HG02884 (cell line): Measurements from ENCODE around the gene HSD17B4.
A peak's percentile ranks its signal among the peaks of the same experiment; 100 is the strongest.
"Not testable (repeated sequence)": the region's sequence is repeated elsewhere in the genome, so short reads cannot be mapped to it uniquely, and the experiment has no call there.

ENCODE experiments used
- ATAC-seq: cut with Tn5 transposase; IDR thresholded peaks from one replicate; pipeline ENCODE4 v1.9.1; 2021; ENCODE audit warnings: mild to moderate bottlenecking, moderate library complexity; ENCODE audit not compliant: unreplicated experiment

Gene HSD17B4

DNA sequence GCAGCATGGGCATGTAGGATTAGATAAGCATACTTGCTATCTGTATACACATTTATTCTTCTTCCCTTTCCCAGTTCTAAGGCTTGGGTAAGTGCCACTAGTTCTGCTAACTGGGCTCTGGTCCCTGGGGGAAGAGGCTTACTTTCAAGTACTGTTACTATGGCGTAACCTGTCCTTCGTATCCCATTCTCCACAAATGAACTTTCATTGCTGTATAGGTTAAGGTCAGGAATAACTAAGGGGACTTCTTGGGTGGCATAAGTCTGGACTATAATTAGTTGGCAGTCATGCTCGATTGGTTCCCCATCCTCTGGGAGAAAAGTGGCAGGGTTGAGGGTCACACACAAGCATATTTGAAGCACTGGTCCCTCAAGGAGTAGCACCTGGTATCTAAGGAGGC lies 23.7 kb upstream of the HSD17B4 start:
- not testable (repeated sequence) for ATAC-seq

DNA sequence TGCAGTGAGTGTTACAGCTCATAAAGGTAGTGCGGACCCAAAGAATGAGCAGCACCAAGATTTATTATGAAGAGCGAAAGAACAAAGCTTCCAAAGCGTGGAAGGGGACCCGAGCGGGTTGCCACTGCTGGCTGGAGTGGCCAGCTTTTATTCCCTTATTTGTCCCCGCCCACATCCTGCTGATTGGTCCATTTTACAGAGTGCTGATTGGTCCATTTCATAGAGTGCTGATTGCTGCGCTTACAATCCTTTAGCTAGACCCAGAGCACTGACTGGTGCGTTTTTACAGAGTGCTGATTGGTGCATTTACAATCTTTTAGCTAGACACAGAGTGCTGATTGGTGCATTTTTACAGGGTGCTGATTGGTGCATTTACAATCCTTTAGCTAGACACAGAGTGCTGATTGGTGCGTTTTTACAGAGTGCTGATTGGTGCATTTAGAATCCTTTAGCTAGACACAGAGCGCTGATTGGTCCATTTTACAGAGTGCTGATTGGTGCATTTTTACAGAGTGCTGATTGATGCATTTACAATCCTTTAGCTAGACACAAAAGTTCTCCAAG lies 19.5 kb upstream of the HSD17B4 start:
- ATAC-seq, result not testable (repeated sequence)

DNA sequence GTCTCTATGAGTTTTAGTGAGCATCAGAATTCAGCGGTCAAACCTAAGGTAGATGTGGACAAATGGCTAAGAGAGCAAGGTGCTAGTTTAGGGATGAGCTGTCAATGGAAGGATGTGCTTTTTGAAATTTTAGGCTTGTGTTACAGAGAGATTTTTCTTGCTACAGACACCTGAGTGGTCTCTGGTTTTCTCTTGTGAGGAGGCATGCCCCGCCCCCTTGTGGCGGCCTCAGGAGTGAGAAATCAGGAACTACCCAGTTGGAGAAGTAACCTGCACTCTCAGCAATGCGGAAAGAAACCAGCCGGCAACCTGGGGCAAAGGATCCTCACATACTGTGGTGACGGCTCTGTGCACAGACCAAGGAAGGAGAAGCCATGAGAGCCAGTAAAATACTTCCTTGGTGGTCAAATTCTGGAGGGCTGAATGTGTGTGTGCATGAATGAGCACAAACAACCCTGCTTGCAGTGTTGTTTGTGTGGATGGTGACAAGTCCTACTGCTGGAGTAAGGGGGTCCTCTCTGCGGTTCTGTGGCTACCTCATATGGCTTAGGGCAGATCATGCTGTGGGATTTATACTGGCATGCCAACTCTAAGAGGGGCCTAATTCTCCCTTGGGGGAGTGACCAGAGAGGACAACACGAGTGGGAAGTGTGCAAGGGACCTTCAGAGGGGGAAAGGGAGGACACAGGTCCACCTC lies 16.7 kb upstream of the HSD17B4 start:
- peak; percentile 89 for ATAC-seq

DNA sequence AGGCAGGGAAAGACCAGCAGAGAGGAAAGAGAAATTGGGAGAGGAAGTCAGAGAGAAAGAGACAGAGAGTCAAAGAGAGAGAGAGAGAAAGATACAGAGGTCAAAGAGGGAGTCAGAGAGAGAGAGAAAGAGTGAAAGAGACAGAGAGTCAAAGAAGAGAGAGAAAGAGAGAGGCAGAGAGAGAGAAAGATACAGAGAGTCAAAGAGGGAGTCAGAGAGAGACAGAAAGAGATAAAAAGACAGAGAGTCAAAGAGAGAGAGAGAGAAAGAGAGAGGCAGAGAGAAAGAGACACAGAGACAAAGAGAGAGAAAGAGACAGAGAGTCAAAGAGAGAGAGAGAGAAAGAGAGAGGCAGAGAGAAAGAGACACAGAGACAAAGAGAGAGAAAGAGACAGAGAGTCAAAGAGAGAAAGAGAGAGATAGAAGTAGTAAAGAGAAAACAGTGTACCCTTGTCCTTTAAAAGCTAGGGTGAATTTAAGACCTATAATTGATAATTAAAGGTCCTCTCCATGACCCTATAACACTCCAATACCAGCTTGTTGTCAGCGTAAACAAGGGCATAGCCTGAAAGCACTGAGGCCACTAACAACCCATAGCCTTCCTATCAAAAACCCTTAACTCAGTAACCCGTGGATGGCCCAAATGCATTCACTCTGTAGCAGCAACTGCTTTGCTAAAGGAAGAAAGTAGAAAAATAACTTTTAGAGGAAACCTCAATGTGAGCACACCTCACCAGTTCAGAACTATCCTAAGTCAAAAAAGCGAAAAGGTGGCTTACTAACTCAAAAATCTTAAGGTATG lies 14.3 kb upstream of the HSD17B4 start:
- ATAC-seq, result not testable (repeated sequence)

DNA sequence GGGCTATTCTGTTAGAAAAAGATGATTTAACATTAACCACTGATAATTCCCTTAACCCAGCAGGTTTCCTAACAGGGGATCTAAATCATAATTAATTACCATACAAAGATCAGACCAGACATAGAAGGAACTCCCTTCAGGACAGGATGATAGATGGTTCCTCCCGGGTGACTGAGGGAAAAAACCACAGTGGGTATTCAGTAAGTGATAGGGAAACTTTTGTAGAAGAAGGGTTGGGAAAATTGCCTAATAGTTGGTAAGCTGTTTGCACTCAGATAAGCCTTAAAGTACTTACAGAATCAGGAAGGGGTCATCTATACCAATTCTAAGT lies 13.7 kb upstream of the HSD17B4 start:
- ATAC-seq, result not testable (repeated sequence)

DNA sequence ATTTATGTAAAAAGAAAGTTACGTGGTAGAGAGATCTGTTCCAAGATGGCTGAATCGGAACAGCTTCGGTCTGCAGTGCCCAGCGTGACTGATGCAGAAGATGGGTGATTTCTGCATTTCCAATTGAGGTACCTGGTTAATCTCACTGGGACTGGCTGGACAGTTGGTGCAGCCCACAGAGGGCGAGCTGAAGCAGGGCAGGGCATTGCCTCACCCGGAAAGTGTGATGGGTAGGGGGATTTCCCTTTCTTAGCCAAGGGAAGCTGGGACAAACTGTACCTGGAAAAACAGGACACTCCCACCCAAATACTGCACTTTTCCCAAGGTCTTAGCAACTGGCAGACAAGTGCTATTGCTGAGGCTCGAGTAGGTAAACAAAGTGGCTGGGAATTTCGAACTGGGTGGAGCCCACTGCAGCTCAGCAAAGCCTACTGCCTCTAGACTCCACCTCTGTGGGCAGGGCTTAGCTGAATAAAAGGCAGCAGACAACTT lies 13.1 kb upstream of the HSD17B4 start:
- no peak for ATAC-seq

DNA sequence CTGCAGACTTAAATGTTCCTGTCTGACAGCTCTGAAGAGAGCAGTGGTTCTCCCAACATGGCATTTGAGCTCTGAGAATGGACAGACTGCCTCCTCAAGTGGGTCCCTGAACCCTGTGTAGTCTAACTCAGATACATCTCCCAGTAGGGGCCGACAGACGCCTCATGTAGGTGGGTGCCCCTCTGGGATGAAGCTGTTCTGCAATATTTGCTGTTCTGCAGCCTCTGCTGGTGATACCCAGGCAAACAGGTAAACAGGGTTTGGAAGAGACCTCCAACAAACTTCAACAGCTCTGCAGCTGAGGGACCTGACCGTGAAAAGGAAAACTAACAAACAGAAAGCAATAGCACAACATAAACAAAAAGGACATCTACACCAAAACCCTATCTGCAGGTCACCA lies 12.7 kb upstream of the HSD17B4 start:
- ATAC-seq, result not testable (repeated sequence)

DNA sequence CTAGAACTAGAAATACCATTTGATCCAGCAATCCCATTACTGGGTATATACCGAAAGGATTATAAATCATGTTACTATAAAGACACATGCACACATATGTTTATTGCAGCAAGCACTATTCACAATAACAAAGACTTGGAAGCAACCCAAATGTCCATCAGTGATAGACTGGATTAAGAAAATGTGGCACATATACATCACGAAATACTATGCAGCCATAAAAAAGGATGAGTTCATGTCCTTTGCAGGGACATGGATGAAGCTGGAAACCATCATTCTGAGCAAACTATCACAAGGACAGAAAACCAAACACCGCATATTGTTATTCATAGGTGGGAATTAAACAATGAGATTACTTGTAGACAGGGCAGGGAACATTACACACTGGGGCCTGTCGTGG lies 7.7 kb upstream of the HSD17B4 start:
- not testable (repeated sequence) for ATAC-seq

DNA sequence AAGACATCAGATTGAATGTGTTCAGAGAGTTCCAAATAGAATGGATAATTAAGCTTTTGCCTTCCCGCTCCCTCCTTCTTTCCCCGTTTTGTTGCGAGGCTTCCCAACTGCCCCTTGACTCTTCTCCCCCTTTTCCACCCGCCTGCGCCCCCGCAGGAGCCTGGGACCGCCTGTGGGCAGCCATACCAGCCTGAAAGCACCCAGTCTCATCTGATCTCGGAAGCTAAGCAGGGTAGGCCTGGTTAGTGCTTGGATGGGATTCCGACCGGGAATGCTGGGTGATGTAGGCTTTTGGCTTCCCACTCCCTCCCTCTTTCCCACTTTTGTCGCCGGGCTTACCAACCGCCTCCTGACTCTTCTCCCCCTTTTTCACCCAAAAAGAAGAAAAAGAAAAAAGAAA lies 6.8 kb upstream of the HSD17B4 start:
- ATAC-seq, result no peak

DNA sequence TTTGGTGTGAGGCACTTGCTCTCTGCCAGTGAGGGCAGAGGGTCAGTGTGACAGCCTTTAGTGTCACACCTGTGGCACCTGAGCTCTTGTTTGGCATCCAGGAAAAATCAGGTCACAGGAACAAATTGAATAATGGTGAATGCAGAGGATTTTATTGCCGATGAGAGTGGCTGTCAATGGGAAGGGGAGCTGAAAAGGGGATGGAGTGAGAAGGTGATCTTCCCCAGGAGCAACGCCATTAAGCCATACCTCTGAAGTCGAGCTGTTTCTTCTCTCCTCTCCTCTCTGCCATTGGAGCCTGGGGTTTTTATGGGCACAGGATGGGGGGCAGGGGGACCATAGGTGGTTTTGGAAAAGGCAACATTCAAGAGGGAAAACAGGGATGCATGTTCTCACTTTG lies 2.4 kb upstream of the HSD17B4 start:
- no peak for ATAC-seq

DNA sequence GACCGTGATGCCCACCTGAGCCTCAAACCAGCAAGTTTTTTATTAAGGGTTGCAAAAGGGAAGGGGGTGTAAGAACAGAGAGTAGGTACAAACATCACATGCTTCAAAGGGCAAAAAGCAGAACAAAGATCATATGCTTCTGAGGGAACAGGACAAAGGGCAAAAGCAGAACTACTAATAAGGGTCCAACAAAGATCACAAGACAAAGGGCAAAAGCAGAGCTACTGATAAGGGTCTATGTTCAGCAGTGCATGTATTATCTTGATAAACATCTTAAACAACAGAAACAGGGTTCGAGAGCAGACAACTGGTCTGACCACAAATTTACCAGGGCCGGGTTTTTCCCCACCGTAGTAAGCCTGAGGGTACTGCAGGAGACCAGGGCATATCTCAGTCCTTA lies 1.7 kb upstream of the HSD17B4 start:
- ATAC-seq, result not testable (repeated sequence)

DNA sequence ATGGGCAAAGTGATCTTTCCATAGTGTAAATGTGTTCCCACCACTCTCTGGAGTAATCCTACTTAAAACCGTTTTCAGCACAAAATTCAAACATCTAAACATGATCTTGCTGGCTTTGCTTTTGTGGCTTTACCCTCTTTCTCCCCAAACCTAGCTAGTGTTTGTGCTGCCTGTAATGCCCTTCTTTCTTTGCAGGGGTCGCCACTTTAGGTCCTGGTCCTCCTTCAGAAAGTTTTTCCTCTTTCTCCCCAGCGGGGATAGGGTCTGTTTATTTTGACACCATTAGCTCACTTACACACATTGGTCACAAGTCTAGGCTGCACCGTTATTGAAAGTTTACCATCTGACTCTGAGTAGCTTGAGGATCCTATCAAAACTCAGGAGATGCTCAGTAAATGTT lies 736 bp upstream of the HSD17B4 start:
- no peak for ATAC-seq

DNA sequence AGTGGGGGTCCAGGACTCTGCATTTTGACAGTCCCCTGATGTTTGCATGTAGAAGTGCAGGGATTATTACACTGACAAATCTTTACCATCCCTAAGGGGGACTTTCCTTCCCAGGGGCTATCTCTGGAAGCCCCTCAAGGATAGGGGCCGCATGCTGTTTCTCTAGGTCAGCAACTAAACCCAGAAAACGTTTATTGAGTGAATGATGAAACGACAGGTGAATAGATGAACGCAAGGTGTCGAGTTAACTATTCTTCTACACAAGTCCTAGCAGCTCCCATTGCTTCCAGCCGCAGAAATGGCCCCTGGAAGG lies 281 bp upstream of the HSD17B4 start:
- ATAC-seq, result peak; percentile 1

DNA sequence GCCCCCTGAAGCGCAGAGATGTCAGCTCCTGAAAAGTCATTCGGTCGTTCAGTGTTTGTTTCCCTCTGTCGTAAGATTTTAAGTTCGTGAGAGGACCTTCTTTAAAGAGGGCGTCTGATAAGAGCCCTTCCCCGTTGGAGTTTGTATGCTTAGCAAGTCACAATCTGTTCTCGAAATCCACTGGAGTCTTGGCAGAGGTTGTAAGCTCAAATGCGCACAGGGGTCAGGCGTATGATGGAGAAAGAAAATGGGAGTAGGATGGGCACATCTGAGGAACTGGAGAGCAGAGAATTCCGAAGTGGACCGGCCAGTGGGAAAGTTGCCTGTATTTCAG lies 710 bp downstream of the HSD17B4 start:
- peak; percentile 3 for ATAC-seq

DNA sequence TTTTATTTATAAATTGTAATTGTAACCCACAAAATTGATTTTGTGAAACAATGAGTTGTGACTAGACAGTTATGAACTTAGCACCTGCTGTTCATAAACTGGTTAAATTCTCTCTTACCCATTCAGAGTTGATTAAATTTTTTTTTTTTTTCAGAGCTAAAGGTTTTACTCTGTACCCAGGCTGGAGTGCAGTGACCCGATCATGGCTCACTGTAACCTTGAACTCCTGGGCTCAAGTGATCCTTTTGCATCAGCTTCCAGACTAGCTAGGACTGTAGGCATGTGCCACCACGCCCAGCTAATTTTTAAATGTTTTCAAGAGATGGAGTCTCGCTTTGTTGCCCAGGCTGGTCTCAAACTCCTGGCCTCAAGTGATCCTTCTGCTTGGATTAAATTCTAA lies 1.9 kb downstream of the HSD17B4 start:
- no peak for ATAC-seq

DNA sequence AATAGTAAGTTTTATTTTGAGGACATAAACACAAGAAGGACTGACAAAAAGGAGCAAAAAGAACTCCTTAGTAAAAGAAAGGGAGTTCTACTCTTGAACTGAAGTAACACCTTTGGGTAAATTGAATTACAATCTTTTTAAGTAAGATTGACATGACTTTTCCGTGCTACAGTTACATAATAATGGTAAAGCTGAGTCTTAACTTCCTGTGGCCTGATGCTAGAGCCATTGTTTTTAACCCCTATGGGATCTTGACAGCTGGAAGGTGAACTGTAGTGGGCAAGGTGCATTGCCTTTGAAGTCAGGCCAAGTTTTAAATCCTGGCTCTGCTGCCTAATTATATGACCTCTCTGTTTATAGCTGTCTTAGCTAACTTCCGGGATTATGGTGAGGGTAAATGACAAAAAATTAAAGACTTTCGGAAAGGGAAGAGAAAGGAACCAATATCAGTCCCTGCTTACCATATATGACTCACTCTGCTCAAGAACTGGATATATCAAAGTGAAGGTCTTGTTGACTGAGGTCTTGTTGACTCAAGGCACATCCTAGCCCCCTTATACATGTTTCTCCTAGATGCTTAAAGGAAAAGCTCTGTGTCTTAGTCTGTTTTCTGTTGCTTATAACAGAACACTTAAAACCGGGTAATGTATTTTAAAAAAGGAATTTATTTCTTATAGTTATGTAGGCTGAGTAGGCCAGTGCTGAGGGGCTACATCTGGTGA lies 6.8 kb downstream of the HSD17B4 start:
- ATAC-seq, result no peak

DNA sequence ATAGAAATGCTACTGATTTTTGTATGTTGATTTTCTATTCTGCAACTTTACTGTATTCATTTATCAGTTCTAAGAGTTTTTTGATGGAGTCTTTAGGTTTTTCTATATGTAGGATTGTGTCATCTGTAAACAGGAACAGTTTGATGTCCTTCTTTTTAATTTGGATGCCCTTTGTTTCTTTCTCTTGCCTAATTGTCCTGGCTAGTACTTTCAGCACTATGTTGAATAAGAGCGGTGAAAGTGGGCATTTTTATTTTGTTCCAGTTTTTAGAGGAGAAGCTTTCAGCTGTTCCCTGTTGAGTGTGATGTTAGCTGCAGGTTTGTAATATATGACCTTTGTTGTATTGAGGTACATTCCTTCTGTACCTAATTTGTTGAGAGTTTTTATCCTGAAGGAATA lies 13.3 kb downstream of the HSD17B4 start:
- no peak for ATAC-seq

DNA sequence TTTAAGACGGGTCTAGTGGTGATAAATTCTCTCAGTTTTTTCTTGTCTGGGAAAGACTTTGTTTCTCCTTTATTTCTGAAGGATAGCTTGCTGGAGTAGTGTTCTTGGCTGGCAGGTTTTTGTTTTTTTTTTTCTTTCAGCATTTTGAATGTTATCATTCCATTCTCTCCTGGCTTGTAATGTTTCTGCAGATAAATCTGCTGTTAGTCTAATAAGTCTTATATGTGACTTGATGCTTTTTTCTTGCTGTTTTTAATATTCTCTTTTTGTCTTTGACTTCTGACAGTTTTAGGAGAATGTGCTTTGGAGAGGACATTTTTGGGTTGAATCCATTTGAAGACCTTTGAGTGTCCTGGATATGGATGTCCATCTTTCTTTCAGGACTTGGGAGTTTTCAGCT lies 16.0 kb downstream of the HSD17B4 start:
- ATAC-seq, result no peak

DNA sequence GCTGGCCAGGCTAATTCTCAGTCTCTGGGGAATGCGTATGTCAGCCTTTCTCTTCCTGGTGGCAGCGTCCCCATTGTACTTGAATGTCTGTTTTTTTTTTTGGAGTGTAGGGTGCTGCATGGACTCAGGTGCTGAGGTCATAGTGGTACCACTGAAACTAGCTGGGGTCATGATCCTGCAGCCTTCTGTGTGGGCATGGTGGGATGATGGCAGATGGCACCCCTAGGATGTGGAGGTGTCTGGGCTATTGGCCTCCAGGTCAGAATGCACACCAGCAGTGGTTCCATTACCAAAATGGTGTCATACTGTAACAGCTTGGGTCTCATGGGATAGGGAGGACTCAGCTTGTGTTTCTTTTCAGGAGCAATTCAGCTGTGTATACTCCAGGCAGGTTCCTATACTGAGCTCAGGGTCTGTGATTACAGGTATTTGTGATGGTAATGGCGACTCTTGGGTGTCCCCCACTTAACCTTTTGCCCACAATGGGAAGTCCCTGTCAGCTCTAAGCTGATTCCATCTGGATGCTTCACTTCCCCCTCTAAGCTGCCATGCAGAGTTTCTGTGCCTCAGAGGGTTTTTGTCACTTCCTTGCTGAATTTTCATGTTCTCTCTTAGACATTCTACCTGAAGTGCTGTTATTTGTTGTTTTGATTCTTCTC lies 17.9 kb downstream of the HSD17B4 start:
- ATAC-seq, result peak; percentile 64

DNA sequence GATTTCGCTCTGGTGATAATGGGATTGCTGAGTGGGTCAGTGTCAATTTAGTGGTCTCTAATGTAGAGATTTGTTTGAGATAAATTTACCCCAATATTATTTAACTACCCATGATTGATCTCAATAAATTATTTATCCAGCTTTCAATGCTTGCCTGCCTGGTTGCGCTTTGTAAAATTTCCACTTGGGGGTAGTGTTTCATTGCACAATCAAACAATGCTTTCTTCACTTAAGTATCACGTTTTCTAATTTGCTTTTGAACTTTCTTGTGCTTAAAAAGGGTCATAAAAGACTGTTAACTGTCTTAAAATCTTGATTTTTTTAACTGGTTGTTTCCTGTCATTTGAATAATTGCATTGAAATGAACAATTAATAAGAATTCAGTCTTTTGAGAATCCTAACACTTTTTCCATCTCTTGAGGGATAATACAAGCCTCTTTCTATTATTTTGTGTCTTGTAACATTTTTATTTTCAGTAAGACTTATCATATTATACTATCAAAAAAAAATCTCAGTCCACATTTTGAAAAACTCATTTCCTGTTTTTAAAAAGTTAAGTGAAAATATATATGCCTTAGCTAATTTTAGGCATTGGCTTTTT lies 18.7 kb downstream of the HSD17B4 start:
- peak; percentile 63 for ATAC-seq

DNA sequence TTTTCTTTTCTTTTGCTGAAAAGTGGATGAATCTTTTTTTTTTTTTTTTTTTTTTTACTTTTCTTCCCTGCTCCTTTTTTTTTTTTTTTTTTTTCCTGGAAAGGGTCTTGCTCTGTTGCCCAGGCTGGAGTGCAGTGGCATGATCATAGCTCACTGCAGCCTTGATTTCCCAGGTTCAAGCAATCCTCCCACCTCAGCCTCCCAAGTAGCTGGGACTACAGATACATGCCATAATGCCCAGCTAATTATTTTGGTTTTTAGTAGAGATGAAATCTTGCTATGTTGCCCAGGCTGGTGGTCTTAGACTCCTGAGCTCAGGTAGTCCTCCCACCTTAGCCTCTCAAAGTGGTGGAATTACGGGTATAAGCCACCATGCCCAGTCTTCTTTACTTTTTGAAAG lies 20.9 kb downstream of the HSD17B4 start:
- ATAC-seq, result no peak
